Measurements from ENCODE around the gene RHOU.
"Not testable (repeated sequence)": the region's sequence is repeated elsewhere in the genome, so short reads cannot be mapped to it uniquely, and the experiment has no call there.

RHOU gene

DNA sequence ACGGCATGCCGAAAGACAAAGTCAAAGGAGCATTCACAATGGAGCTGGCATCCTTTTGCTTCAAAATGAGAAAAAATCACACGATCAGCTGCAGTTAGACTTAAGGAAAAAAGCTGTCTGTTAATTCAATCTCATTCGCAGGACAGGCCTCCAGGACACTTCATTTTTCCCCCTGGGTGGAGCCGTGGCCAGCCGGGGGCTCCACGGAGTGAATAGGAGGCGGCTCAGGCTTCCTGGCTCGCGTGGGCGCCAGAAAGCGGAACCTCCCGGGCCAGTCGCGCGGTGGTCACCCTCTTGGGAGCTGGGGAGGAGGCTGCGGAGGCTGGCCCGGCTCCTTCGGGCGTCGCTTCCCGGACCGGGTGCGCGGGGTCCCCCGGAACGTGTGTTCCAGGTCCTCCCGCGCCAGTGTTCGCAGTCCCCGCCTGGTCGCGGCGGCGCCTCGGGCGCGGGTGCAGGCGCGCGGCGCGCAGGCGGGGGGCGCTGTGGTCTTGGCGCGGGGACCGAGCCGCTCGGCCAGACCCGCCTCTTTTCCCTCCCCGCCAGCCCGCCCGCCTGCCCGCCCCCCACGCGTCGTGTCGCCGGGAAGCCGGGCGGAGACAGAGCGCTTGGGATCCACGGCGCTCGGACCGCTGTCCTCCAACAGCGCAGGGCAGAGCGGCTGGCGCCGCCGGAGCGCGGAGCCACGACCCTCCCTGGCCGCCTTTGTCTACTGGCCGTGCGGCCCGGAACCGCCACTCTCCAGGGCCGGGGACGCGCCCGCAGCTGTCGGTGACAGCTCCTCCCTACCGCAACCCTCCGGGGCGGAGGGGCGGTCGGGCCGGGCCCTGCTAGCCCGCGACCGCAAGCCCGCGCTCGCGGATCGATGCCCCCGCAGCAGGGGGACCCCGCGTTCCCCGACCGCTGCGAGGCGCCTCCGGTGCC lies at the start of gene RHOU:
RHOU (plus strand) TSS at position 599 of the 921 bp plus-strand sequence; CDS start at position 863, 264 bp downstream.
- DNase-seq: peak; percentile 81

DNA sequence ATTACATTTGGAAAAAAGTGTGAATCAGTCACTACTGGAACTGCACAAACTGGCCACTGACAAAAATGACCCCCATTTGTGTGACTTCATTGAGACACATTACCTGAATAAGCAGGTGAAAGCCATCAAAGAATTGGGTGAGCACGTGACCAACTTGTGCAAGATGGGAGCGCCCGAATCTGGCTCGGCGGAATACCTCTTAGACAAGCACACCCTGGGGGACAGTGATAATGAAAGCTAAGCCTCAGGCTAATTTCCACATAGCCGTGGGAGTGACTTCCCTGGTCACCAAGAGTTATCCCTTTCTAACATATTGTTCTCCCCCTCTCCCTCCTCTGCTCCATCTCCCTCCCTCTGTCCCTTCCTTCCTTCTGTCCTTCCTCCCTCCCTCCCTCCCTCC lies 47.7 kb upstream of the RHOU start:
- DNase-seq: peak; percentile 60

DNA sequence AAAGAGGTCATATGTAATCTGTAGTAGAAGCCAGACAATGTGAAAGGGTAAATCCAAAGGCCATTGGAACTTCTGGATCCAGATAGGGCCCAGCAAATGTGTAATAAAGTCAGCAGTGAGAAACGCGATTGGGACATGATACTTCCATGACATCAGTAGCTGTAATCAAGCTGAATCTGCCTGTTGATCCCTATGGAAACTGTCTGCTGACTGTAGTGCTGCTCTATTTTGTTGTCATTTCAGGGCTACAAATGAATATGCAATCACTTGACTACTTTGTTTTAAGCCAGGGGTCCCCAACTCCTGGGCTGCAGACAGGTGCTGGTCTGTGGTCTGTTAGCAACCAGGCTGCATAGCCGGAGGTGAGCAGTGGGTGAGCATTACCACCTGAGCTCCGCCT lies 46.0 kb upstream of the RHOU start:
- no peak for DNase-seq

DNA sequence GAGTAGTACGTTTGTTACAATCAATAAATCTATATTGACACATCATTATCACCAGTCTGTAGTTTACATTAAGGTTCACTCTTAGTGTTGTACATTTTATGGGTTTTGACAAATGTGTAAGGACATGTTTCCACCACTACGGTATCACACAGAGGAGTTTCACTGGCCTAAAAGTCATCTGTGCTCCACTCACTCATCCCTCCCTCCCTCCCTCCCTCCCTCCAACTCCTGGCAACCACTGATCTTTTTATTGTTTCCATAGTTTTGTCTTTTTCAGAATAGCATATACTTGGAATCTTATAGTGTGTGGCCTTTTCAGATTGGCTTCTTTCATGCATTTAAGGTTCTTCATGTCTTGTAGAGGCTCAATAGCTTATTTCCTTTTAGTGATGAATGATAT lies 44.1 kb upstream of the RHOU start:
- DNase-seq: no peak

DNA sequence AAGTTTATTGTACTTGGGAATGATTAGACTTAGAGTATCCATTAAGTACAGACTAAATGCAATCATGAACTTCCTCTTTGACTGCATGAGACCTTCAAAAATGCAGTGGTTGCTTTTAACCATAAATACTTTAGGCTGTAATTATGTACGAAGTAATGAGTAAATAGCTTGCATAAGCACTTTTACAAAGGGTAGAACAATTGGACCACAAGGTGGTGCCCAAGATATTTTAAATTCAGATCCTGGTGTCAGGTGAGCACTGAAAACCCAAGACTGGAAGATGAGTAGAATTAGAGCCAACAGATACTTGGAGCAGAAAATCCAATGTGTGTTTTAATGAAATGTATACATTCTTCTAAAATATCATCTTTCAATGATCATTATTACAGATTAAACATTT lies 43.4 kb upstream of the RHOU start:
- peak; percentile 76 for DNase-seq

DNA sequence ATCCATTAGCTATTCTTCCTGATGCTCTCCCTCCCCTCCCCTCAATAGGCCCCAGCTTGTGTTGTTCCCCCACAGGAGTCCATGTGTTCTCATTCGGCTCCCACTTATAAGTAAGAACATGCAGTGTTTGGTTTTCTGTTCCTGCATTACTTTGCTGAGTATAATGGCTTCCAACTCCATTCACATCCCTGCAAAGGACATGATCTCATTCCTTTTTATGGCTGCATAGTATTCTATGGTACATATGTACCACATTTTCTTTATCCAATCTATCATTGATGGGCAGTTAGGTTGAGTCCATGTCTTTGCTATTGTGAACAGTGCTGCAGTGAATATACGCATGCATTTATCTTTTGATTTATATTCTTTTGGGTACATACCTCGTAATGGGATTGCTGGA lies 40.8 kb upstream of the RHOU start:
- DNase-seq: not testable (repeated sequence)

DNA sequence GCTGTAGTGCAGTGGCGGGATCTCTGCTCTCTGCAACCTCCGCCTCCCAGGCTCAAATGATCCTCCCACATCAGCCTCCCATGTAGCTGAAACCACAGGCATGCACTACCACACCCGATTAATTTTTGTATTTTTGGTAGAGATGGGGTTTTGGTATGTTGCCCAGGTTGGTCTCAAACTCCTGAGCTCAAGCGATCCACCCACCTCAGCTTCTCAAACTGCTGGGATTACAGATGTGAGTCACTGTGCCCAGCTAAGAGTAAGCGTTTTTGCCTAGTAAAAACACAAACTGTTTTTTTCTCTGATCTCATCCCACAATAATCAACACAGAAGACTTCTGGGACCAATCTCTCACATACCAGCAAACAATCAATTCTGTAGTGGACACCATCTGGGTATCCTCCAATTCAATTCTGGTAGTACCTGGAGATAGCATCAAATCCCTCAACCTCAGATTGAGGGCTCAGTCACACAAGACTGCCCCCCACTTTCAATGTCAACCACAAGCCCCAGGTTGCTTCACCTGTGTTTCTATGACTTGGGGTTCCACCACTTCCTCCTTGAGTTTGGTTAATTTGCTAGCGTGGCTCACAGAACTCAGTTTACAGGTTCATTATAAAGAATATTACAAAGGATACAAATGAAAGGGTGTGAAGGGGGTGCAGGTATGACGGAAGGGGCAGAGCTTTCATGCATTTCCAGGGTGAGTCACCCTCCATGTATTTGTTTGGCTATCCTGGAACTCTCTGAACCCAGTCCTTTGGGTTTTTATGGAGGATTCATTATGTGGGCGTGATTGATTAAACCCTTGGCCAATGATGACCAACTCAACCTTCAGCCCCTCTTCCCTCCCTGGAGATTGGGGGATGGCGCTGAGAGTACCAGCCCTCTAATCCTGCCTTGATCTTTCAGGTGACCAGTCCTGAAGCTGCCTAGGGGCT lies 40.0 kb upstream of the RHOU start:
- DNase-seq: no peak

DNA sequence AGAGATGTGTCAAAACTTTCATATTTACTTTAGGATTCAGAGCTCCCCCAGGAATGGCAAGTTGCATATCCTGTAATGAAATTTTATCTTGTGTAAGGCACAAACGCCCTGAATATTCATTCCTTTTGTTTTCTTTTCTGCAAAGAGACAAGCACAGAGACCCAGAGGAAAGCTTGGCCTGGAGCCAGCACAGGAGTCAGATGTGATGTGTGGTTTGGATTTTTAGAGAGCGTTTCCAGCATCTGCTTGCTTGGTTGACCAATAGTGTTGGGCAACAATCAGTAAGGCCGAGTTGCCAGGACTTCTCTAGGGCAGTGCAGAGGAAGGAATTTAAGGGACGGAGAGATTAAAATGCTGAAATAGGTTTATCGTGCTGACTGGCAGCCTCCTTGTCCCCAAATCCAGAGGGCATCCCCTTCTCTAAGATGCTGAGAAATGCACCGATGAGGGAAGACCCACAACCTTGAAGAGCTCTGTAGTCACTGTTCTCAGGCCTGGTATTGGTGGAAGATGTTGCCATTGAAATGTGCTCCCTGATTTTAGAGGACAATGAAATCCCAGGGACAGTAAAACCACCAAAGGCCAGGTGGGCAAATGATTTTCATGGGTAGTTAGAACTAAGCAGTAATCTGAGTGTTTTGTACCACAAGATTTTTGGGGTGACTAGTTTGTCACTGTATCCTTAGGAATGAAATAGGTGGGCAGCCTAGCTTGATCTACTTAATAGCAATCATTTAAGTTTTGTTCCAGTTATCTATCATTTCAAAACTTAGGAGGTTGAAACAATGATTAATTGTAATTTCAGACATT lies 37.9 kb upstream of the RHOU start:
- peak; percentile 76 for DNase-seq

DNA sequence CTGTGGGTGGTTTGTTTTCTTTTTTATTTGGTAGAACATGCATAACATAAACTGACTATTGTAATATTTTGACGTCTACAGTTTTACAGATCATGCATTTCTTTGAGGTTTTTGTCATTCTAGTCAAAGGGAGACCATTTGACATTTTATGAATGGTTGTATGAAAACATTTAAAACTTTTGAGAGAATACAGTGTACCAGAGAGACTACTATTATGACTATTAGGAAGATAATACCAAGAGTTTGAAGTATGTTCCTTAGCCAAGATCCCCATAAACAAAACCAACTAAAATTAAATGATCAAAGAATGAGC lies 37.3 kb upstream of the RHOU start:
- no peak for DNase-seq

DNA sequence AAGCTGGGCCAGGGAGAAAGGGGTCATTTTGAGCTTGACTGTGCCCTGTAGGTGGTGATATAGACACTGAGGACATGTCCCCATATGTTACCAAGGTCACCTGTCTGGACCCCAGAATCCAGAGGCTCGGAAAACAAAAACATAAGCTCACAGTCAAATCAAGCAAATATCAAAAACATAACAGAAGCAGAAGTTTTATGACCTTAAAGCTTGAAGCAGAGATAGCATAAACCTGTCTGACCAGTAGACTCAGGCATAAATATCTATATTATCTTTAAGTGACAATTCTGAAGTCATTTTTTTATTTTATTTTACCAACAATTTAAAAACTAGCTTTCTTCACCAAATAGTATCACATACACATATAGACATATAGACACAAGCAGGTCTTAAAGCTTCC lies 32.8 kb upstream of the RHOU start:
- DNase-seq: no peak

DNA sequence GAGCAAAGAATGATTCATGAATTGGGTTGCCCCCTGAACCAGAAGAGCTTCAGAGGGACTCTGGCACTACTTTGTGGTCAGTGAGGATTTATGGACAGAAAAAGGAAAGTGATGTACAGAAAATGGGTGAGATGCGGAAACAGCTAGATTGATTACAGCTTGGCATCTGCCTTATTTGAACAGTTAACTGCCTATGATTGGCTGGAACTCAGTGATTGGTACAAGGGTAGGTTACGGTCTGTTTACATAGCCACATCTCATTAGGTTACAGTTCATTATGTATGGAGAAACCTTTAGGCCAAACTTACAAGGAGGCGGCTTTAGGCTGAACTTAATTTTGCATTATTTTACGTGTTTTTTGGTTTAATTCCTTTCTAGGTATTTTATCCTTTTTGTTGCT lies 29.0 kb upstream of the RHOU start:
- no peak for DNase-seq

DNA sequence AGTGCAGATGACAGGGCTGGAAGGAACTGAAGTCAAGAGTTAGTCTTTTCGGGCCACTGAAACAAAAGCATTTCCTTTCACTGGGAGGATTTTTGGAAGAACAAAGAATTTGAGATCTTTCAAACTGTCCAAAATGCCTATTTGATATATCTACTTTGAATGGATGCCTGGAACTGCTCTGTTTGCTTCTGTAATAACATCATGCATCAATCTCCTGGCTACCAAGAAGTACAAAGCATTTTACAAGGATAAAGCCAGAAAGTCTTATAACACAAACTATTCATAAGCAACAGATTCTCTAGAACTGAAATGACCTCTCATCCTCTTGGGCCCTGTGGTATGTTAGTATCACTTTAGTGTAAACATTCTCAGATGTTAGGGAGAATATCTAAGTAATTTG lies 18.2 kb upstream of the RHOU start:
- no peak for DNase-seq

DNA sequence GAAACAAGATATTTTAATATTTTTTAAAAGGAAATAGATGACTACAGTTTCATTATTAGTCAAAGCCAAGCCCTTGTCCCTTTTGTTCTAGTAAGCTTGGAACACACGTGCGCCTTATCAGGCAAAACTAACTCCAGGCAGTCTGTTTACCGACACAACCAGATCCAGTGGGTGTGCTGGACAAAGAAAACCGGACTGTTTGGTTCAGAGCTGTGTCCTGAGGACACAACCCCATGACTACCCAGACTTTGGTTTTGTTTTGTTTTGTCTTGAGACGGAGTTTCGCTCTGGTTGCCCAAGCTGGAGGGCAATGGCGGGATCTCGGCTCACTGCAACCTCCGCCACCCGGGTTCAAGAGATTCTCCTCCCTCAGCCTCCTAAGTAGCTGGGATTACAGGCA lies 13.9 kb upstream of the RHOU start:
- no peak for DNase-seq

DNA sequence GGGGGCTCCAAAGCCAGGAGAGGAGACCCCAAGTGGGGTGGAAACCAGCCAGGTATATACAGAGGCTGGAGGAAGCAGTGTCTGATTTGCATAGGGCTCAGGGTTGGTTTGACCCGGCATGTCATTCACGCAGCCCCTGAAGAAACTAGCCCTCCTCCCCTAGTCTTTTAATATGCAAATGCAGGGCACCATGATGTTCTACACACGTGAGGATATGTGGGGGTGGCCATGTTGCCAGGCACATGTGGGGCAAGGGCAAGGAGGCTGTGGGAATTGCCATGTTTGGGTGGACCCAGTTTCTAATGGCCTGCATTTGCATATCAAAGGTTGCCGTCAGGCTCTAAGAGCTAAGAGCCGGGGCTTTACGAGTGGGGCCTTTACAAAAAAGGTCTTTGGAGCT lies 12.0 kb upstream of the RHOU start:
- DNase-seq: no peak

DNA sequence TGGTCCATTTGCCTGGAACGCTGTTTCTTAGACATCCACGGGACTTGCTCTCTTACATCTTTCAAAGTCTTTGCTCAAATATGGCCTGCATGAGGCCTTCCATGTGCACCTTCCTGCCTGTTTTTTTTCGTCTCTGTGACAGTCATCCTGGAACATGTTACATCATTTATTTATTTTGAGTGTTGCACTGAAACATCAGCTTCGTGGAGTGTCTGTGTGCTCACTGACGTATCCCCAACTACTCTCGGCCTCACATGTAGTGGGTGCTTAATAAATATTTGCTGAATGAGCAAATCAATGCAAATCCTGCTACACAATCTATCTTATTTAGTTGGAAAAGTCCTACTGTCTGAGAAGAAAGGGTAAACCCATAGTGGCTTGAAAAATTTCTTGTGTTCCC lies 11.4 kb upstream of the RHOU start:
- no peak for DNase-seq

DNA sequence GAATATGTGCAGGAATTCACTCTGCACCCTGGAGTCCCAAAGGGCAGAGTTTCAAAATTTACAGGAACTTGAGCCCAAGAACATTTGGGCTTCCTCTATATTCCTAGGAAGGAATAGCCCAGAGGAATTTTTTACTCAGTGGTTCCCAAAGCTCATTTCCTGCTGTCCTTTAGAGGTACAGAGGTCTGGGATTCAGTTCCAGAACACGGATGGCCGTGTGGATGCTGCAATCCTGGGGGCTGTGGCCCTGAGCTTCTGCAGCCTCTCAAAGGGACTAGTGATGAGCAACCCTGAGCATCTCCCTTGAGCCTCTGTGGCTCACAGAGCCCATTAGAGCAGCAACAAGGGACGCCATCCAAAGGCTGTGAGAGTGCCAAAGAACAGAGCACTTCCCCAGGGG lies 10.1 kb upstream of the RHOU start:
- no peak for DNase-seq

DNA sequence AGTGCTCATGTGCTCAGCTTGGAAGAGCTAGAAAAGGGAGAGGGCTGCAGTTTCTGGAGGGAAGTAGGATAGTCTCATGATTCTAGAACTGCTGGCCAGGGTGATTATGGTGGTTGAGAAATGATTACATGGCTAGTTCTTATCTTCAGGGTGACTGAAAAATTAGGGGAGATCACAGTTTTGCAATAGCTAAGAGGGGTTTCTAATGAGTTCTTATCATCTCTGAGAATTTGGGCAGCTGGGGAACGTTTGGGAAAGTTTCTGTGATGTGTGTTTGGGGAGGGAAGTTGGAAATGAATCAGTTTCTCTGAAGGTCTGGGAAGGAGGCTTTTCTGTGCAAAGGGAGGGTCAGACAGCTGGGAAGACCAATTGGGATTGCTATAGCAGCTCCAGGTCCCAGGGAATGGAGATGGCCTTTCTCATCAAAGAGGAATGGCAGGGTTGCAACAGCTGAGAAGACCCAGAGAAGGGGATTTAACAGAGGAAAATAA lies 7.6 kb upstream of the RHOU start:
- DNase-seq: no peak

DNA sequence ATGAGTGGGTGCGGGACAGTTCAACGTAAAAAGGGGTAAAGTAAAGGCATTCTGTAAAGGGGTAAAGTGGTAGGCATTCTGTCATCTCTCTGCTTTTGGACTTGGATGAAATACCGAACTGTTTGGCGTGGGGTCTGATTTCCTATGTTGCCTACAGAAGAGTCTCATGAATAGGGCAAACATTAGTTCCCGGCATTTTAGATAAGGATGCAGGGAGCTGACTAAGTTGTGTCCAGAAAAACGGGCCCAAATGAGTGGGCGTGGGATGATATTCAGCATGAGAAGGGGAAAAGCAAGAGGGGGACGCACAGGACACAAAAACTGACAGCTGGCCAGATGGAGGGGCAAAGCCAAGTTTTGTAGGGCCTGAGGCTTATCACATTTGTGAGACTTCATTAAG lies 2.9 kb upstream of the RHOU start:
- no peak for DNase-seq

DNA sequence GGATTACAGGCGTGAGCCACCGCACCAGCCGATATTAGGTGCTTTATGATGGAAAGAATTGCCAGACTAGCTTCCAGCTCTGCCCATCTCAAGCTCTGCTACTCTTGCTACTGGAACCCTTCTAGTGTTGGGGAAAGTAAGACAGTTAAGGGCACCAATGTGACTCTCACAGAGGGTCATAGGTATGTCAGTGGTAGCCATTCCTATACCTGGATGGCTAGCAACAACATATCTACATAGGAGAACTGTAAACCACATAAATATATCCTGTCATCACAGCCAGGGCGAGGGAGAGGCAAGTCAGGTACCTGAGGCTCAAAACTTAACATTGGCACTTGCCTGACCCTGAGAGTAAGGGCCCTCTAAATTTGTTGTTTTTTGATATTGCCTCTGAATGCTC lies 1.7 kb upstream of the RHOU start:
- no peak for DNase-seq

DNA sequence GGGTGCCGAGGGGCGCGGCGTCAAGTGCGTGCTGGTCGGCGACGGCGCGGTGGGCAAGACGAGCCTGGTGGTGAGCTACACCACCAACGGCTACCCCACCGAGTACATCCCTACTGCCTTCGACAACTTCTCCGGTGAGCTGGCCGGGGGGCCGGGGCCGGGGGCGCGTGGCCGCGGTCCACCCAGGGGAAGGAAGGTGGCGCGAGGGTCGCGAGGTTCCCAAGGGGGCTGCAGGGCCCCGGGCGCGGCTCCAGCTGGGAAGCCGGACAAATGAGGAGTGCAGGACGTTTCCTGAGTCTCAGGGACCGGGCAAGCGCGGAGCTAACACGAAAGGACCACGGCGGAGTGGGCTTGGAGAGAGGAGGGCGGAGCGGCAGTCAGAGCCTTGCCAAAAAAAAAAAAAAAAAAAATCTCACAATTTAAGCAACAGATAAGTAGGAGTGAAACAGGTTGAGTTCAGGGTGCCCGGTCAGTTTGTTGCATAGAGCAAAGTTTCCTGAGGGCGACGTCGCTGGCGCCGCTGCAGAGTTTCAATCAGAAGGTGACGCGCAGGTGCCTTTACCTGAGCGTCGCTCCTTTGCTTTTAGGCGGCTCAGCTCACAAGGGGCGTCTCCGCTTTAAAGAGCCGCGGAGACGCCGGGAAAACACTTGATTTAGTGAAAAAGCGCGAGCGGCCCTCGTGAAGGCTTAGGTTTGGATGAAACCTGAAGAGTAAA lies 750 bp downstream of the RHOU start:
- DNase-seq: no peak

DNA sequence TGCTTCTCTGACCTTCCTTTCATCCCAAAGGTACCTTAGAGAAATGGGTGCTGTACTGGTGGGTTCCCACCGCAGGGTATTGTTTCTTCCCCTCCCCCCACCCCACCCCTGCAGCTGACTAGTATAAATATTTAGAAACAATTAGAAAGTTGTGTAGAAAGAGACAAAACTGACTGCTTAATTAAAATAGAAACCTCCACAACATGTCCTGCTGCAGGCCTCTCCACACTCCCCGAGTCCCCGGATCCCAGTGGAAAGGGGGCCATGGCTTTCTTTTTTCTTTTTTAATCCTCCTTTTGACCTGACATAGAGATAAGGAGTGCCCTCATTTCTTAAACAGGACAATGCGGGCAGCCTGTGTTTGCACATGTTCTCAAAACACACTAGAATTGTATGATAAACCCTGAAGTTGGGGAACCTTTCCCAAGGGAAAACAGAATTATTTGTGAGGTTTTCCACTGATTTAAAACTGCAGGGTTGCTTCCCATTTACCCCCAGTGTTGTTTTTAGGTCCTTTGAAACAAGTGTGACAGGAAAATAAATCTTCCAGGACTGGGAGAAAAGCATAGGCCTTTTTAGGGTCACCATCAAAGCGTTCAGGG lies 1.7 kb downstream of the RHOU start:
- DNase-seq: no peak

DNA sequence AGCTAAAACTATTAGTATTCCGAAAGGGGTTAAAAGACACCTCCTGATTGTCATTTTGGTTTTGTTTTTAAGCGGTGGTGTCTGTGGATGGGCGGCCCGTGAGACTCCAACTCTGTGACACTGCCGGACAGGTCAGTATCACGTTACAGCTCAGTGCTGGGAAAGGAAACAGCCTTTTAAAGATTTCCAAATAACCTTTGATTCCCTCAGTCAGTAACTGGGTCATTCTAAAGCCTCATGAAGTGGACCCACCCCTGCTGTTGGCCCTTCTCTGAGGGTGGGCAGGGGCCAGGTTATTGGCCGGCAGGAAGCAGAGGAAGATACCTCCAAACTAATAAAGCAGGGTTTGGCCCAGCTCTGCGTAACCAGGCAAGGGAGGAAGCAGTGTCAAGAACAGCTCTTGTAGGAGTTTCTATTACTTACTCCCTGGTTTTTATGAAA lies 2.3 kb downstream of the RHOU start:
- DNase-seq: no peak

All from OCI-M1 (cell line).